Duodenal mucosa (tissue), 2 donors: ENCODE results near the gene ELOVL5.

Experiments
- H3K27ac ChIP-seq: one replicate; pipeline ENCODE4 v1.7.0; 2013; ENCODE audit warnings: low read depth, low read length
- H3K27me3 ChIP-seq, 2 donors: one replicate each; pipeline ENCODE4 v1.7.0; 2013; ENCODE audit warnings: low read length in 2 of 2, control low read depth in 1 of 2; ENCODE audit not compliant: insufficient read depth in 2 of 2, control insufficient read depth in 1 of 2
- H3K36me3 ChIP-seq, 2 donors: one replicate each; pipeline ENCODE4 v1.7.0; 2013; ENCODE audit warnings: low read length in 2 of 2, control low read depth in 1 of 2; ENCODE audit not compliant: insufficient read depth in 2 of 2, control insufficient read depth in 1 of 2
- H3K4me1 ChIP-seq, 2 donors: one replicate each; pipeline ENCODE4 v1.7.0; 2013; ENCODE audit warnings: low read length in 2 of 2, control low read depth in 1 of 2; ENCODE audit not compliant: insufficient read depth in 2 of 2, control insufficient read depth in 1 of 2
- H3K4me3 ChIP-seq, 2 donors: one replicate each; pipeline ENCODE4 v1.7.0; 2013; ENCODE audit warnings: low read length in 2 of 2, low read depth in 1 of 2
- H3K9ac ChIP-seq, 2 donors: one replicate each; pipeline ENCODE4 v1.7.0; 2013; ENCODE audit warnings: low read length in 2 of 2, low read depth in 1 of 2
- H3K9me3 ChIP-seq, 2 donors: one replicate each; pipeline ENCODE4 v1.7.0; 2013; ENCODE audit warnings: low read length in 2 of 2, control low read depth in 1 of 2; ENCODE audit not compliant: control insufficient read depth in 1 of 2

The ELOVL5 gene

GRCh38 chr6:53360093-53360912, 11.6 kb upstream of the ELOVL5 start:
- Histone ChIP-seq H3K36me3 (no peaks in the 10 kb centered on the region), H3K4me1 (peaks cover 11 to 12% of the 10 kb centered on the region in 2 donors), H3K27ac (peak overlapping the region; percentile 88), H3K4me3 (peak overlapping the region; percentile 83 to 90), H3K9me3 (no peaks in the 10 kb centered on the region), H3K27me3 (no peaks in the 10 kb centered on the region), H3K9ac (peak overlapping the region; percentile 70 to 97)

- peaks cover 11 to 12% of the 10 kb centered on the region in 2 donors for H3K4me1 ChIP-seq
- no peaks in the 10 kb centered on the region for H3K9me3 ChIP-seq
- no peaks in the 10 kb centered on the region for H3K36me3 ChIP-seq
- peak overlapping the region; percentile 88 for H3K27ac ChIP-seq
- H3K9ac ChIP-seq, result peak overlapping the region; percentile 70 to 97
- H3K4me3 ChIP-seq, result peak overlapping the region; percentile 83 to 90
- H3K27me3 ChIP-seq, result no peaks in the 10 kb centered on the region
Observed at GRCh38 chr6:53359843-53360092, 11.0 kb upstream of the ELOVL5 start.

GRCh38 chr6:53359095-53359842, 10.5 kb upstream of the ELOVL5 start:
- H3K27me3 ChIP-seq, result no peaks in the 10 kb centered on the region
- peaks cover 11 to 12% of the 10 kb centered on the region in 2 donors for H3K4me1 ChIP-seq
- H3K9ac ChIP-seq, result peak overlapping the region; percentile 70 to 97
- no peaks in the 10 kb centered on the region for H3K9me3 ChIP-seq
- no peaks in the 10 kb centered on the region for H3K36me3 ChIP-seq
- peak overlapping the region; percentile 88 for H3K27ac ChIP-seq
- peak overlapping the region; percentile 83 to 90 for H3K4me3 ChIP-seq

- Histone ChIP-seq H3K9ac (peak overlapping the region; percentile 70 to 85), H3K27ac (peak overlapping the region; percentile 72), H3K36me3 (no peaks in the 10 kb centered on the region), H3K4me3 (peak overlapping the region; percentile 83 to 90), H3K27me3 (no peaks in the 10 kb centered on the region), H3K9me3 (no peaks in the 10 kb centered on the region), H3K4me1 (peaks cover 11 to 12% of the 10 kb centered on the region in 2 donors)
Observed at GRCh38 chr6:53358440-53359094, 9.8 kb upstream of the ELOVL5 start.

GRCh38 chr6:53357576-53358360, 9.0 kb upstream of the ELOVL5 start:
- Histone ChIP-seq H3K36me3 (no peaks in the 10 kb centered on the region), H3K27me3 (no peaks in the 10 kb centered on the region), H3K9me3 (no peaks in the 10 kb centered on the region), H3K4me1 (peaks cover 11 to 12% of the 10 kb centered on the region in 2 donors), H3K4me3 (no peak overlapping the region), H3K9ac (no peak overlapping the region), H3K27ac (no peak overlapping the region)

GRCh38 chr6:53353624-53354023, 4.9 kb upstream of the ELOVL5 start:
- no peaks in the 10 kb centered on the region for H3K27me3 ChIP-seq
- no peak overlapping the region for H3K27ac ChIP-seq
- H3K36me3 ChIP-seq, result no peaks in the 10 kb centered on the region
- no peak overlapping the region for H3K9ac ChIP-seq
- H3K4me3 ChIP-seq, result no peak overlapping the region
- H3K9me3 ChIP-seq, result no peaks in the 10 kb centered on the region
- H3K4me1 ChIP-seq, result peaks cover 14 to 17% of the 10 kb centered on the region in 2 donors

- Histone ChIP-seq H3K4me1 (peaks cover 4 to 8% of the 10 kb centered on the region in 2 donors), H3K9me3 (no peaks in the 10 kb centered on the region), H3K27ac (no peak overlapping the region), H3K36me3 (no peaks in the 10 kb centered on the region), H3K27me3 (no peaks in the 10 kb centered on the region), H3K9ac (no peak overlapping the region), H3K4me3 (no peak overlapping the region)
Observed at GRCh38 chr6:53352360-53352759, 3.6 kb upstream of the ELOVL5 start.

GRCh38 chr6:53349209-53349693, 501 bp upstream of the ELOVL5 start:
- no peaks in the 10 kb centered on the region for H3K27me3 ChIP-seq
- peak overlapping the region; percentile 68 to 84 for H3K9ac ChIP-seq
- peak overlapping the region; percentile 82 to 89 for H3K4me3 ChIP-seq
- no peaks in the 10 kb centered on the region for H3K9me3 ChIP-seq
- H3K27ac ChIP-seq, result peak overlapping the region; percentile 93
- H3K4me1 ChIP-seq, result peaks cover 11 to 13% of the 10 kb centered on the region in 2 donors
- no peaks in the 10 kb centered on the region for H3K36me3 ChIP-seq

GRCh38 chr6:53347921-53348370, 804 bp downstream of the ELOVL5 start:
- peak overlapping the region; percentile 68 to 84 for H3K9ac ChIP-seq
- peak overlapping the region; percentile 93 for H3K27ac ChIP-seq
- H3K36me3 ChIP-seq, result no peaks in the 10 kb centered on the region
- H3K9me3 ChIP-seq, result no peaks in the 10 kb centered on the region
- peak overlapping the region; percentile 82 to 89 for H3K4me3 ChIP-seq
- H3K4me1 ChIP-seq, result peaks cover 13 to 15% of the 10 kb centered on the region in 2 donors
- no peaks in the 10 kb centered on the region for H3K27me3 ChIP-seq
